BLaER1 treated with 17β-estradiol and CSF1 and Interleukin-3, amounts not matched to agents 10 nM and 100 nM (cell line): ENCODE results near the gene JAZF1.
A peak's percentile ranks its signal among the peaks of the same experiment; 100 is the strongest.

ENCODE experiments used
- H3K27ac ChIP-seq, 11 experiments: shearing (Covaris generic); formaldehyde crosslinking; 2 replicates each; pipeline ENCODE4 v1.8.1; 2022
- H3K27me3 ChIP-seq, 11 experiments: shearing (Covaris generic); formaldehyde crosslinking; 2 replicates each; pipeline ENCODE4 v1.8.1; 2022
- H3K36me3 ChIP-seq, 11 experiments: shearing (Covaris generic); formaldehyde crosslinking; 2 replicates each; pipeline ENCODE4 v1.8.1; 2022
- H3K4me1 ChIP-seq, 10 experiments: shearing (Covaris generic); formaldehyde crosslinking; 2 replicates each; pipeline ENCODE4 v1.8.1; 2022
- H3K4me2 ChIP-seq, 11 experiments: shearing (Covaris generic); formaldehyde crosslinking; 2 replicates each; pipeline ENCODE4 v1.8.1; 2022
- H3K4me3 ChIP-seq, 10 experiments: shearing (Covaris generic); formaldehyde crosslinking; 2 replicates each; pipeline ENCODE4 v1.8.1; 2022
- H3K9ac ChIP-seq, 11 experiments: shearing (Covaris generic); formaldehyde crosslinking; 2 replicates each; pipeline ENCODE4 v1.8.1; 2022
- H3K9me3 ChIP-seq, 11 experiments: shearing (Covaris generic); formaldehyde crosslinking; replicated peaks in 1 of 11; 2 replicates each; pipeline ENCODE4 v1.8.1; 2022
- H4K20me1 ChIP-seq, 11 experiments: shearing (Covaris generic); formaldehyde crosslinking; 2 replicates each; pipeline ENCODE4 v1.8.1; 2022
- Cebpa-rat ChIP-seq, 11 experiments: shearing (Covaris generic); IDR thresholded peaks; 2 replicates each; pipeline ENCODE4 v1.8.1; 2022

Gene JAZF1

GRCh38 chr7:28108747-28109146 is 71.8 kb downstream of the JAZF1 start:
- Histone ChIP-seq H3K27ac (no peak overlapping the region), H3K4me1 (peaks cover 0 to 27% (median 12%) of the 10 kb centered on the region in 10 experiments; a peak in 17 of 20 replicates)
- TF ChIP-seq Cebpa-rat (IDR thresholded peaks at IDR 0.05): no peak

GRCh38 chr7:28107960-28108359 is 72.6 kb downstream of the JAZF1 start:
- Histone ChIP-seq H3K4me2 (no peak overlapping the region), H3K4me1 (peaks cover 0 to 27% (median 5%) of the 10 kb centered on the region in 10 experiments; a peak in 17 of 20 replicates), H3K9ac (no peak overlapping the region), H3K9me3 (no peaks in the 10 kb centered on the region), H3K27me3 (no peaks in the 10 kb centered on the region), H3K27ac (no peak overlapping the region), H4K20me1 (peaks cover 0 to 59% (median 20%) of the 10 kb centered on the region in 11 experiments; a peak in 12 of 22 replicates), H3K36me3 (peaks cover 0 to 9% (median 0%) of the 10 kb centered on the region in 11 experiments; a peak in 4 of 22 replicates), H3K4me3 (no peak overlapping the region)
- TF ChIP-seq Cebpa-rat (IDR thresholded peaks at IDR 0.05): no peak

More at GRCh38 chr7:28108747-28109146, 71.8 kb downstream of the JAZF1 start:
- Histone ChIP-seq H3K4me3 (no peak overlapping the region), H3K9ac (no peak overlapping the region), H3K36me3 (peaks cover 0 to 7% (median 0%) of the 10 kb centered on the region in 11 experiments; a peak in 4 of 22 replicates), H3K27me3 (no peaks in the 10 kb centered on the region), H3K4me2 (no peak overlapping the region), H4K20me1 (peaks cover 0 to 64% (median 25%) of the 10 kb centered on the region in 11 experiments; a peak in 12 of 22 replicates), H3K9me3 (no peaks in the 10 kb centered on the region)

DNA sequence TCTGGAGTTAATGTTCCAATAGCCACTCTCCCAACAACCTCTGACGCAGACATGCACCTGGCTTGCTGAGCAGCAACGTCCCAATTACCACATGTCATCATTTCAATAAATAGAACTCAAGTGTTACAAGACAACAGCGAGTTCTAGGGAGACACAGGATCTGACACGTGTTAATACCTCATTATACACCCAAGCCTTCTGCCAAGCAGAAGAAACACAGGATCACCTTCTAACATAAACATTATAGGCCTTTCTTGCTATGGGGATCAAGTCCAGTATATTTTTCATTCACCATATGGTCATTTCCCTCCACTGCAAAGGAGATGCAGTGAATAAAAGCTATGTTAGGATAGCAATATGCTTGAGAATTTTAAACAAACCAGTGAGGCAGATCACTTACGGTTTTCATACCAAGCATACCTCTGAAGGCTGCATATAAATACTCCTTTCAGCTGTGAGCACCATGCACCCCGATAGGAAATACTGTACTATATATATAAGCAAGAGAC is 74.2 kb downstream of the JAZF1 start:
- Histone ChIP-seq H3K9me3 (no peaks in the 10 kb centered on the region), H3K4me1 (peaks cover 0 to 21% (median 0%) of the 10 kb centered on the region in 10 experiments; a peak in 8 of 20 replicates), H3K4me3 (no peak overlapping the region), H3K27ac (no peak overlapping the region), H3K9ac (no peak overlapping the region), H4K20me1 (peaks cover 0 to 59% (median 30%) of the 10 kb centered on the region in 11 experiments; a peak in 13 of 22 replicates), H3K4me2 (no peak overlapping the region), H3K27me3 (no peaks in the 10 kb centered on the region), H3K36me3 (peaks cover 0 to 16% (median 0%) of the 10 kb centered on the region in 11 experiments; a peak in 5 of 22 replicates)
- no peak for TF ChIP-seq Cebpa-rat (IDR thresholded peaks at IDR 0.05)

DNA sequence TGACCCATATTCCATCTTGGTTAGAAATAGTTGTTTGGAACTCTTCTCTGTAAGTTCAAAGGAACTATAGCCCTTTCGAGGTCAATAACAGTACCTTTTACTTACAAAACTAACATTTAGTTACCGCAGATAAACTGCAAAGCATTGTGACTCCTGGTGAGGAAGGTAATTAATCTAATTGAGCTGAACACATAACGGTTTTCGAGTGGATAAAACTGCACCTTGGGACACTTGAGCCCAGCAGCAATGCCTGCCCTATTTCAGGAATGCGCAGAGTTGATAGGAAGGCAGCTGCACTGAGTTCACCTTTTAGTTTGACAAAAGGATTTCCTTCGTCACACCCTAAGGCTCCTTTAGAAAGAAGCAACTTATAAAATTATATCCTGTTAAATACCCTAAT is 75.4 kb downstream of the JAZF1 start:
- no peak overlapping the region for H3K9ac ChIP-seq
- peaks cover 0 to 23% (median 0%) of the 10 kb centered on the region in 11 experiments; a peak in 6 of 22 replicates for H3K36me3 ChIP-seq
- peaks cover 0 to 21% (median 0%) of the 10 kb centered on the region in 10 experiments; a peak in 8 of 20 replicates for H3K4me1 ChIP-seq
- no peak overlapping the region for H3K4me2 ChIP-seq
- H4K20me1 ChIP-seq: peaks cover 0 to 59% (median 30%) of the 10 kb centered on the region in 11 experiments; a peak in 12 of 22 replicates
- H3K4me3 ChIP-seq: no peak overlapping the region
- TF ChIP-seq Cebpa-rat (IDR thresholded peaks at IDR 0.05): no peak
- H3K27me3 ChIP-seq: no peaks in the 10 kb centered on the region
- no peaks in the 10 kb centered on the region for H3K9me3 ChIP-seq
- H3K27ac ChIP-seq: no peak overlapping the region

- Histone ChIP-seq H3K4me2 (no peak overlapping the region), H3K4me3 (no peak overlapping the region)
Measured at GRCh38 chr7:28104811-28105210, 75.8 kb downstream of the JAZF1 start.

DNA sequence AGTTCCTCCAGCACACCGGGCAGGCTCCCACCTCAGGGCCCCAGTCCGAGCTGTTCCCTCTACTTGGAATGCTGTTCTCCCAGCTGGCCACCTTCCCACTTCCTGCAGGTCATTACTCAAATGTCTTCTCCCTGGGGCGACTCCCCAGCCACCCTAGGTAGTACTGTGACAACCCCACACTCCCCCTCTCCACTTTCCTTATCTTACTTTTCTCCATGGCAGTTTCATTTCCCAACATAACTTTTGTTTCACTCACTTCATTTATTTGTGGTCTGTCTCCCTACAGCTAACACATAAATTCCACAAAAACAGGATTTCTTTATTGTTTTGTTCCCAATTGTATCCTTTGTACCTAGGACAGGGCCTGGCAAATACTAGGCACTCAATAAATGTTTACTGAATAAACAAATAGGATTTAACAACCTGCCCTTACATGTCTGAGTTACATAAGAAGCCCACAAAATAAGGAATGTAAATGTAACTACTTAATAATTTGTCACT is 76.5 kb downstream of the JAZF1 start:
- no peak overlapping the region for H3K27ac ChIP-seq
- no peaks in the 10 kb centered on the region for H3K9me3 ChIP-seq
- H3K36me3 ChIP-seq: peaks cover 0 to 27% (median 0%) of the 10 kb centered on the region in 11 experiments; a peak in 6 of 22 replicates
- H3K27me3 ChIP-seq: no peaks in the 10 kb centered on the region
- H4K20me1 ChIP-seq: peaks cover 0 to 60% (median 30%) of the 10 kb centered on the region in 11 experiments; a peak in 12 of 22 replicates
- peaks cover 0 to 21% (median 0%) of the 10 kb centered on the region in 10 experiments; a peak in 8 of 20 replicates for H3K4me1 ChIP-seq
- no peak for TF ChIP-seq Cebpa-rat (IDR thresholded peaks at IDR 0.05)
- no peak overlapping the region for H3K4me3 ChIP-seq
- peak overlapping the region in 3 of 11 experiments; percentile 57 to 61 (median 58); a peak in 2 of 22 replicates for H3K4me2 ChIP-seq
- no peak overlapping the region for H3K9ac ChIP-seq

More at GRCh38 chr7:28104811-28105210, 75.8 kb downstream of the JAZF1 start:
- Histone ChIP-seq H3K9ac (no peak overlapping the region), H3K36me3 (peaks cover 0 to 23% (median 0%) of the 10 kb centered on the region in 11 experiments; a peak in 6 of 22 replicates), H4K20me1 (peaks cover 0 to 59% (median 30%) of the 10 kb centered on the region in 11 experiments; a peak in 12 of 22 replicates), H3K9me3 (no peaks in the 10 kb centered on the region), H3K4me1 (peaks cover 0 to 21% (median 0%) of the 10 kb centered on the region in 10 experiments; a peak in 8 of 20 replicates), H3K27ac (no peak overlapping the region), H3K27me3 (no peaks in the 10 kb centered on the region)
- TF ChIP-seq Cebpa-rat (IDR thresholded peaks at IDR 0.05): no peak

GRCh38 chr7:28102797-28103196 is 77.8 kb downstream of the JAZF1 start:
- Histone ChIP-seq H3K9me3 (no peaks in the 10 kb centered on the region), H3K27me3 (no peaks in the 10 kb centered on the region)

DNA sequence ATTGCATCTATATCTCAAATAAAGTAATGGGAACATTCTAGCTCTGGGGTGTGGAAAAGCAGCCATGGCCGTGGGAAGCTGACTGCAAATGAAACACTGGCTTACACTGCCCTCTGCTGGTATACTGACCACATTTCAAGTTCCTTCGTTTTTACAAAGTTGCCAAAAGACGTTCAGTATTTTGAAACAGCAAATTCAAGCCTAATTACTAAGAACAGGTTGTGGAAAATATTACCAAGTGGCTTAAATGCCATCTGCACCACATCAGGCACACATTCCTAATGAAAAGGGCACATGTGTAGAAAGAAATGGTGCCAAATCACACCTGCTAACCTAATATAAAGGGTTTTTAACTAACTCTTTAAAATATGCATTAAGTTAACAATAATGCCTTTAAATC is 83.9 kb downstream of the JAZF1 start:
- no peak for TF ChIP-seq Cebpa-rat (IDR thresholded peaks at IDR 0.05)
- H3K9me3 ChIP-seq: no peaks in the 10 kb centered on the region
- no peak overlapping the region for H3K27ac ChIP-seq
- peaks cover 0 to 50% (median 8%) of the 10 kb centered on the region in 11 experiments; a peak in 10 of 22 replicates for H3K36me3 ChIP-seq
- H3K4me3 ChIP-seq: no peak overlapping the region
- H3K9ac ChIP-seq: no peak overlapping the region
- H3K4me2 ChIP-seq: no peak overlapping the region
- H3K4me1 ChIP-seq: peaks cover 0 to 13% (median 0%) of the 10 kb centered on the region in 10 experiments; a peak in 3 of 20 replicates
- no peaks in the 10 kb centered on the region for H3K27me3 ChIP-seq
- peaks cover 0 to 57% (median 29%) of the 10 kb centered on the region in 11 experiments; a peak in 17 of 22 replicates for H4K20me1 ChIP-seq

More at GRCh38 chr7:28102797-28103196, 77.8 kb downstream of the JAZF1 start:
- Histone ChIP-seq H3K9ac (no peak overlapping the region), H3K27ac (no peak overlapping the region), H3K4me1 (peaks cover 0 to 21% (median 0%) of the 10 kb centered on the region in 10 experiments; a peak in 8 of 20 replicates), H3K4me2 (peak overlapping the region in 5 of 11 experiments; percentile 29 to 61 (median 57); a peak in 10 of 22 replicates), H3K4me3 (no peak overlapping the region), H4K20me1 (peaks cover 0 to 60% (median 25%) of the 10 kb centered on the region in 11 experiments; a peak in 14 of 22 replicates), H3K36me3 (peaks cover 0 to 27% (median 0%) of the 10 kb centered on the region in 11 experiments; a peak in 6 of 22 replicates)
- TF ChIP-seq Cebpa-rat (IDR thresholded peaks at IDR 0.05): no peak

DNA sequence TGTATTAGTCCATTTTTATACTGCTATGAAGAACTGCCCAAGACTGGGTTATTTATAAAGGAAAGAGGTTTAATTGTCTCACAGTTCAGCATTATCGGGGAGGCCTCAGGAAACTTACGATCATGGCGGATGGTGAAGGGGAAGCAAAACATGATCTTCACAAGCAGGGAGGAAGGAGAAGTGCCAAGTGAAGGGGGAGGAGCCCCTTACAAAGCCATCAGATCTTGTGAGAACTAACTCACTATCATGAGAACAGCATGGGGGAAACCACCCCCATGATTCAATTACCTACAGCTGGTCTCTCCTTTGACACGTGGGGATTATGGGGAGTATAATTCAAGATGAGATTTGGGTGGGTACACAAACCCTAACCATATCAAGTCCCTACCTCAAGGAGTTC is 85.4 kb downstream of the JAZF1 start:
- no peak overlapping the region for H3K4me3 ChIP-seq
- no peak overlapping the region for H3K27ac ChIP-seq
- H4K20me1 ChIP-seq: peaks cover 0 to 59% (median 29%) of the 10 kb centered on the region in 11 experiments; a peak in 17 of 22 replicates
- no peak for TF ChIP-seq Cebpa-rat (IDR thresholded peaks at IDR 0.05)
- peaks cover 0 to 13% (median 0%) of the 10 kb centered on the region in 10 experiments; a peak in 3 of 20 replicates for H3K4me1 ChIP-seq
- no peaks in the 10 kb centered on the region for H3K9me3 ChIP-seq
- peaks cover 0 to 41% (median 8%) of the 10 kb centered on the region in 11 experiments; a peak in 10 of 22 replicates for H3K36me3 ChIP-seq
- peak overlapping the region in 2 of 11 experiments; percentile 2 to 3; a peak in 2 of 22 replicates for H3K4me2 ChIP-seq
- H3K27me3 ChIP-seq: no peaks in the 10 kb centered on the region
- no peak overlapping the region for H3K9ac ChIP-seq
